Neural cell (in vitro differentiated cells): ENCODE results near the gene TMEM235. TPM values are rescaled to one million over a fixed set of nuclear protein-coding genes. Genes with fewer than 3 reads are reported as not detected.

Experiments
- H2AFZ ChIP-seq: fragments of 200-600, 300-800 bp; sonication (generic), shearing (Covaris generic); 2 replicates; pipeline ENCODE4 v1.6.0; 2014; ENCODE audit warnings: low read depth, mild to moderate bottlenecking, antibody characterized with exemption, low read length, moderate library complexity
- H3F3A ChIP-seq: fragments of 200-600 bp; shearing (Covaris generic); 2 replicates; pipeline ENCODE4 v1.6.1; 2016; ENCODE audit warnings: mild to moderate bottlenecking, moderate library complexity, mixed read lengths, antibody characterized with exemption, low read length; ENCODE audit not compliant: insufficient read depth, poor library complexity, severe bottlenecking
- H3K27ac ChIP-seq: fragments of 200-600, 300-800 bp; sonication (generic), shearing (Covaris generic); 2 replicates; pipeline ENCODE4 v1.5.1; 2014; ENCODE audit warnings: mild to moderate bottlenecking, low read length, moderate library complexity
- H3K27me3 ChIP-seq: fragments of 300-800, 200-600 bp; sonication (generic), shearing (Covaris generic); 2 replicates; pipeline ENCODE4 v1.6.0; 2014; ENCODE audit warnings: mild to moderate bottlenecking, low read depth, low read length, moderate library complexity; ENCODE audit not compliant: insufficient read depth
- H3K36me3 ChIP-seq: fragments of 300-800, 200-600 bp; sonication (generic), shearing (Covaris generic); 2 replicates; pipeline ENCODE4 v1.5.1; 2014; ENCODE audit warnings: mild to moderate bottlenecking, antibody characterized with exemption, low read length, moderate library complexity; ENCODE audit not compliant: insufficient read depth
- H3K4me2 ChIP-seq: fragments of 300-800, 200-600 bp; sonication (generic), shearing (Covaris generic); 2 replicates; pipeline ENCODE4 v1.6.0; 2014; ENCODE audit warnings: mild to moderate bottlenecking, low read length
- H3K4me3 ChIP-seq: fragments of 300-800, 200-600 bp; sonication (generic), shearing (Covaris generic); 2 replicates; pipeline ENCODE4 v1.5.1; 2014; ENCODE audit warnings: mild to moderate bottlenecking, low read length, moderate library complexity
- H3K79me2 ChIP-seq: fragments of 200-600 bp; shearing (Covaris generic); replicated peaks from 2 replicates; pipeline ENCODE4 v1.6.0; 2014; ENCODE audit warnings: mild to moderate bottlenecking, low read length, moderate library complexity; ENCODE audit not compliant: insufficient read depth
- H3K9ac ChIP-seq: fragments of 300-800, 200-600 bp; sonication (generic), shearing (Covaris generic); 2 replicates; pipeline ENCODE4 v1.6.1; 2016; ENCODE audit warnings: mild to moderate bottlenecking, low read length, mixed read lengths
- H3K9me2 ChIP-seq: fragments of 200-600 bp; shearing (Covaris generic); 2 replicates; pipeline ENCODE4 v1.6.1; 2016; ENCODE audit warnings: mild to moderate bottlenecking, low read length, mixed read lengths; ENCODE audit not compliant: insufficient read depth
- H3K9me3 ChIP-seq: fragments of 200-600, 300-800 bp; sonication (generic), shearing (Covaris generic); 2 replicates; pipeline ENCODE4 v1.6.1; 2016; ENCODE audit warnings: mild to moderate bottlenecking, mixed run types, low read length, moderate library complexity, mixed read lengths
- H4K20me1 ChIP-seq: fragments of 200-600 bp; shearing (Covaris generic); 2 replicates; pipeline ENCODE4 v1.6.1; 2016; ENCODE audit warnings: mild to moderate bottlenecking, mixed run types; ENCODE audit not compliant: insufficient read depth
- EP300 ChIP-seq: fragments of 450-650 bp; conservative IDR thresholded peaks from 2 replicates; pipeline ENCODE4 v1.6.1; 2014; ENCODE audit warnings: antibody characterized with exemption, mild to moderate bottlenecking, moderate library complexity; ENCODE audit not compliant: poor library complexity, severe bottlenecking
- EZH2 ChIP-seq: fragments of 200-600, 300-800 bp; shearing (Covaris generic), sonication (generic); IDR thresholded peaks from 2 replicates; pipeline ENCODE4 v1.6.1; 2014; ENCODE audit warnings: antibody characterized with exemption, low read length, borderline replicate concordance, mild to moderate bottlenecking; ENCODE audit not compliant: insufficient read depth, poor library complexity, severe bottlenecking
- MXI1 ChIP-seq: fragments of 450-650 bp; conservative IDR thresholded peaks from 2 replicates; pipeline ENCODE4 v1.6.1; 2014; ENCODE audit warnings: antibody characterized with exemption, mild to moderate bottlenecking; ENCODE audit not compliant: poor library complexity, severe bottlenecking
- POLR2AphosphoS5 ChIP-seq: IDR thresholded peaks from 2 replicates; pipeline ENCODE4 v1.6.1; 2012
- RAD21 ChIP-seq: fragments of 450-650 bp; conservative IDR thresholded peaks from 2 replicates; pipeline ENCODE4 v1.6.1; 2014; ENCODE audit warnings: antibody characterized with exemption, mild to moderate bottlenecking, moderate library complexity
- REST ChIP-seq: IDR thresholded peaks from 2 replicates; pipeline ENCODE4 v1.6.1; 2012; ENCODE audit warnings: borderline replicate concordance
- SMC3 ChIP-seq: fragments of 450-650 bp; conservative IDR thresholded peaks from 2 replicates; pipeline ENCODE4 v1.6.1; 2014; ENCODE audit warnings: antibody characterized with exemption, mild to moderate bottlenecking, moderate library complexity; ENCODE audit not compliant: poor library complexity
- TAF1 ChIP-seq: IDR thresholded peaks from 2 replicates; pipeline ENCODE4 v1.6.1; 2012; ENCODE audit warnings: low read depth
- polyA plus RNA-seq: library from polyadenylated mRNA; depleted of rRNA; stranded (reverse); fragments of >200 nt; gene quantifications from 2 replicates; pipeline ENCODE4 v1.2.3, GENCODE V29; 2014
- TF ChIP-seq, protein P1 (sequence below): fragments of 450-650 bp; IDR thresholded peaks from 2 replicates; pipeline ENCODE4 v1.5.1; 2014; ENCODE audit warnings: antibody characterized with exemption, mild to moderate bottlenecking, moderate library complexity; ENCODE audit not compliant: poor library complexity, severe bottlenecking

The TMEM235 gene
- polyA plus RNA-seq, 1 donor from 2014 or later: not detected

GRCh38 chr17:78265121-78265520, 33.7 kb downstream of the TMEM235 start:
- Histone ChIP-seq H2AFZ (no peak overlapping the region), H3K9me3 (no peaks in the 10 kb centered on the region), H3F3A (no peaks in the 10 kb centered on the region), H3K4me2 (no peak overlapping the region), H3K27me3 (no peaks in the 10 kb centered on the region), H3K9ac (no peak overlapping the region), H3K27ac (no peak overlapping the region), H3K4me3 (no peak overlapping the region), H3K79me2 (no peaks in the 10 kb centered on the region), H3K9me2 (no peaks in the 10 kb centered on the region), H3K36me3 (no peaks in the 10 kb centered on the region), H4K20me1 (no peaks in the 10 kb centered on the region)
- TF ChIP-seq POLR2AphosphoS5: no peak
- no peak for TF ChIP-seq RAD21
- TF ChIP-seq MXI1: no peak
- TF ChIP-seq REST: no peak
- no peak for TF ChIP-seq EZH2
- TF ChIP-seq TAF1: no peak
- TF ChIP-seq SMC3: no peak
- no peak for TF ChIP-seq EP300
- TF ChIP-seq, protein P1, sequence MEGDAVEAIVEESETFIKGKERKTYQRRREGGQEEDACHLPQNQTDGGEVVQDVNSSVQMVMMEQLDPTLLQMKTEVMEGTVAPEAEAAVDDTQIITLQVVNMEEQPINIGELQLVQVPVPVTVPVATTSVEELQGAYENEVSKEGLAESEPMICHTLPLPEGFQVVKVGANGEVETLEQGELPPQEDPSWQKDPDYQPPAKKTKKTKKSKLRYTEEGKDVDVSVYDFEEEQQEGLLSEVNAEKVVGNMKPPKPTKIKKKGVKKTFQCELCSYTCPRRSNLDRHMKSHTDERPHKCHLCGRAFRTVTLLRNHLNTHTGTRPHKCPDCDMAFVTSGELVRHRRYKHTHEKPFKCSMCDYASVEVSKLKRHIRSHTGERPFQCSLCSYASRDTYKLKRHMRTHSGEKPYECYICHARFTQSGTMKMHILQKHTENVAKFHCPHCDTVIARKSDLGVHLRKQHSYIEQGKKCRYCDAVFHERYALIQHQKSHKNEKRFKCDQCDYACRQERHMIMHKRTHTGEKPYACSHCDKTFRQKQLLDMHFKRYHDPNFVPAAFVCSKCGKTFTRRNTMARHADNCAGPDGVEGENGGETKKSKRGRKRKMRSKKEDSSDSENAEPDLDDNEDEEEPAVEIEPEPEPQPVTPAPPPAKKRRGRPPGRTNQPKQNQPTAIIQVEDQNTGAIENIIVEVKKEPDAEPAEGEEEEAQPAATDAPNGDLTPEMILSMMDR: no peak

GRCh38 chr17:78266231-78266631, 34.8 kb downstream of the TMEM235 start:
- TF ChIP-seq REST: no peak
- no peak for TF ChIP-seq POLR2AphosphoS5
- no peak for TF ChIP-seq RAD21
- TF ChIP-seq, protein P1: no peak
- TF ChIP-seq TAF1: no peak
- no peak for TF ChIP-seq EZH2
- TF ChIP-seq MXI1: no peak
- no peak for TF ChIP-seq SMC3
- TF ChIP-seq EP300: no peak
- Histone ChIP-seq H3K36me3 (no peaks in the 10 kb centered on the region), H2AFZ (no peak overlapping the region), H3K27me3 (no peaks in the 10 kb centered on the region), H4K20me1 (no peaks in the 10 kb centered on the region), H3K4me3 (no peak overlapping the region), H3K9me2 (no peaks in the 10 kb centered on the region), H3K9ac (no peak overlapping the region), H3F3A (no peaks in the 10 kb centered on the region), H3K9me3 (no peaks in the 10 kb centered on the region), H3K27ac (no peak overlapping the region), H3K4me2 (no peak overlapping the region), H3K79me2 (no peaks in the 10 kb centered on the region)
